Progenitor cell of endocrine pancreas (in vitro differentiated cells): Measurements from ENCODE around the gene TRIM63. TPM values are rescaled to one million over a fixed set of nuclear protein-coding genes. Genes with fewer than 3 reads are reported as not detected.

Experiments used
- DNase-seq: peaks from one replicate; pipeline ENCODE4 v3.0.0; 2021; ENCODE audit warnings: low spot score; ENCODE audit not compliant: unreplicated experiment
- H3K27ac Mint-ChIP-seq: 2 replicates; pipeline ENCODE4 v1.8.0; 2021; ENCODE audit warnings: mild to moderate bottlenecking, moderate library complexity, mixed read lengths
- H3K27me3 Mint-ChIP-seq: 2 replicates; pipeline ENCODE4 v1.8.0; 2021; ENCODE audit warnings: mixed read lengths
- H3K36me3 Mint-ChIP-seq: 2 replicates; pipeline ENCODE4 v1.8.0; 2022; ENCODE audit warnings: mixed read lengths; ENCODE audit not compliant: insufficient read depth
- H3K4me1 Mint-ChIP-seq: 2 replicates; pipeline ENCODE4 v1.8.0; 2021; ENCODE audit warnings: low read depth, mixed read lengths
- H3K4me3 Mint-ChIP-seq: 2 replicates; pipeline ENCODE4 v1.8.0; 2021; ENCODE audit warnings: low read depth, mild to moderate bottlenecking, moderate library complexity, mixed read lengths
- H3K9me3 Mint-ChIP-seq: 2 replicates; pipeline ENCODE4 v1.8.0; 2021; ENCODE audit warnings: low read depth, mixed read lengths
- total RNA-seq: library from RNA; stranded (reverse); gene quantifications from 2 replicates; pipeline ENCODE4 v1.2.1, GENCODE V29; 2021
- TF ChIP-seq, protein P1 (sequence below): fragments of 200-600 bp; sonication (generic); IDR thresholded peaks from one replicate; pipeline ENCODE4 v1.5.0; 2021; ENCODE audit warnings: antibody characterized with exemption, mild to moderate bottlenecking; ENCODE audit not compliant: unreplicated experiment

The TRIM63 gene
- total RNA-seq, 1 donor from 2014 or later = not detected

GRCh38 chr1:26099780-26100179 is 32.4 kb upstream of the TRIM63 start:
- peaks cover 3% of the 10 kb centered on the region for H3K27me3 Mint-ChIP-seq
- no peak for DNase-seq
- no peak overlapping the region for H3K27ac Mint-ChIP-seq
- TF ChIP-seq, protein P1, sequence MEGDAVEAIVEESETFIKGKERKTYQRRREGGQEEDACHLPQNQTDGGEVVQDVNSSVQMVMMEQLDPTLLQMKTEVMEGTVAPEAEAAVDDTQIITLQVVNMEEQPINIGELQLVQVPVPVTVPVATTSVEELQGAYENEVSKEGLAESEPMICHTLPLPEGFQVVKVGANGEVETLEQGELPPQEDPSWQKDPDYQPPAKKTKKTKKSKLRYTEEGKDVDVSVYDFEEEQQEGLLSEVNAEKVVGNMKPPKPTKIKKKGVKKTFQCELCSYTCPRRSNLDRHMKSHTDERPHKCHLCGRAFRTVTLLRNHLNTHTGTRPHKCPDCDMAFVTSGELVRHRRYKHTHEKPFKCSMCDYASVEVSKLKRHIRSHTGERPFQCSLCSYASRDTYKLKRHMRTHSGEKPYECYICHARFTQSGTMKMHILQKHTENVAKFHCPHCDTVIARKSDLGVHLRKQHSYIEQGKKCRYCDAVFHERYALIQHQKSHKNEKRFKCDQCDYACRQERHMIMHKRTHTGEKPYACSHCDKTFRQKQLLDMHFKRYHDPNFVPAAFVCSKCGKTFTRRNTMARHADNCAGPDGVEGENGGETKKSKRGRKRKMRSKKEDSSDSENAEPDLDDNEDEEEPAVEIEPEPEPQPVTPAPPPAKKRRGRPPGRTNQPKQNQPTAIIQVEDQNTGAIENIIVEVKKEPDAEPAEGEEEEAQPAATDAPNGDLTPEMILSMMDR = no peak
- no peaks in the 10 kb centered on the region for H3K9me3 Mint-ChIP-seq
- H3K36me3 Mint-ChIP-seq = no peaks in the 10 kb centered on the region
- no peak overlapping the region for H3K4me3 Mint-ChIP-seq
- H3K4me1 Mint-ChIP-seq = peaks cover 14% of the 10 kb centered on the region

GRCh38 chr1:26098602-26099001 is 31.2 kb upstream of the TRIM63 start:
- no peak overlapping the region for H3K27ac Mint-ChIP-seq
- H3K4me1 Mint-ChIP-seq = peaks cover 23% of the 10 kb centered on the region
- TF ChIP-seq, protein P1 = no peak
- no peaks in the 10 kb centered on the region for H3K9me3 Mint-ChIP-seq
- H3K36me3 Mint-ChIP-seq = no peaks in the 10 kb centered on the region
- DNase-seq = no peak
- H3K4me3 Mint-ChIP-seq = no peak overlapping the region
- H3K27me3 Mint-ChIP-seq = peaks cover 3% of the 10 kb centered on the region

DNA sequence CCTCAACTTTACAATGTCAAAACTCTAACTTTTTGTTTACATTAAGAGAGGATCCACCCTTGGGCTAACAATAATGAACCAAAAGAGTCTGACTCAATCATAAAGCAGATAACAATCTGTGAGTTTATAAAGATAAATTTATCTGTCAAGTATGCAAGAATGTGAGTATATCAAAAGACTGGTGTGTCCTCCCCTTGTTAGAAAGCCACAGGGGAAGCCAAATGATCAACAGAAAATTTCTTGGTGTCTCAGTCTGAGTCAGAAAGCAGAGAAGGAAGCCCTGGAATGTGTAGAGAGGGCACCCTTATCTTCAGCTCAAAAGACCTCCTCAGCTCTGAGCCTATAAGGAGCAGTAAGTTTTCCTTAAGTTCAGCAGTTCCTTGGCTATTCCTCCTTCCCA is 30.3 kb upstream of the TRIM63 start:
- Mint-ChIP-seq H3K4me3 (no peak overlapping the region), H3K9me3 (no peaks in the 10 kb centered on the region), H3K27ac (no peak overlapping the region), H3K36me3 (no peaks in the 10 kb centered on the region), H3K27me3 (peaks cover 2% of the 10 kb centered on the region), H3K4me1 (peaks cover 28% of the 10 kb centered on the region)
- DNase-seq = no peak
- TF ChIP-seq, protein P1 = no peak

- H3K9me3 Mint-ChIP-seq = no peaks in the 10 kb centered on the region
- DNase-seq = no peak
- no peaks in the 10 kb centered on the region for H3K36me3 Mint-ChIP-seq
- no peak overlapping the region for H3K27ac Mint-ChIP-seq
- peaks cover 27% of the 10 kb centered on the region for H3K4me1 Mint-ChIP-seq
- TF ChIP-seq, protein P1 = no peak
- H3K27me3 Mint-ChIP-seq = no peaks in the 10 kb centered on the region
- no peak overlapping the region for H3K4me3 Mint-ChIP-seq
Measured at GRCh38 chr1:26096471-26096870, 29.0 kb upstream of the TRIM63 start.

GRCh38 chr1:26094677-26095383 is 27.4 kb upstream of the TRIM63 start:
- TF ChIP-seq, protein P1 = peak; percentile 12
- H3K4me1 Mint-ChIP-seq = peaks cover 30% of the 10 kb centered on the region
- H3K27ac Mint-ChIP-seq = peak overlapping the region; percentile 90
- no peak overlapping the region for H3K4me3 Mint-ChIP-seq
- no peak for DNase-seq
- peaks cover 2% of the 10 kb centered on the region for H3K36me3 Mint-ChIP-seq
- H3K27me3 Mint-ChIP-seq = no peaks in the 10 kb centered on the region
- H3K9me3 Mint-ChIP-seq = peaks cover 3% of the 10 kb centered on the region
